ENCODE measurements around the gene ALAS2.

DNA sequence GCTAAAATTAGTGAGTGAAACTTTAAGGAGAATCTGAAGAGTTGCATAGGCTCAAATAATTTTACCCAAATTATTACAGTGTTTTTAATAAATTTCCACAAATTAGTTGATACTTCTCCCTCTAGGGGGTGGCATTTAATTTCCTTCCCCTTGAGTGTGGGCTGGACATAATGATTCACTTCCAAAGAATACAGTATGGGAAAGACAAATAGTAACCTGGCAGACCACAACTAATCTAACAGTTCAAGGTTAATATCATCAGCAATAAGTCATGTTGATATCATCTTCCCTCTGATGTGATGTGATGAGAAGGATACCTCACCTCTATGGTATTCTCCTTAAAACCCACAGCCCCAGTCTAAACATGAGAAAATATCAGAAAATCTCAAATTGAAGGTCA, 52.3 kb downstream of the ALAS2 start:
- TF ChIP-seq, protein P1, sequence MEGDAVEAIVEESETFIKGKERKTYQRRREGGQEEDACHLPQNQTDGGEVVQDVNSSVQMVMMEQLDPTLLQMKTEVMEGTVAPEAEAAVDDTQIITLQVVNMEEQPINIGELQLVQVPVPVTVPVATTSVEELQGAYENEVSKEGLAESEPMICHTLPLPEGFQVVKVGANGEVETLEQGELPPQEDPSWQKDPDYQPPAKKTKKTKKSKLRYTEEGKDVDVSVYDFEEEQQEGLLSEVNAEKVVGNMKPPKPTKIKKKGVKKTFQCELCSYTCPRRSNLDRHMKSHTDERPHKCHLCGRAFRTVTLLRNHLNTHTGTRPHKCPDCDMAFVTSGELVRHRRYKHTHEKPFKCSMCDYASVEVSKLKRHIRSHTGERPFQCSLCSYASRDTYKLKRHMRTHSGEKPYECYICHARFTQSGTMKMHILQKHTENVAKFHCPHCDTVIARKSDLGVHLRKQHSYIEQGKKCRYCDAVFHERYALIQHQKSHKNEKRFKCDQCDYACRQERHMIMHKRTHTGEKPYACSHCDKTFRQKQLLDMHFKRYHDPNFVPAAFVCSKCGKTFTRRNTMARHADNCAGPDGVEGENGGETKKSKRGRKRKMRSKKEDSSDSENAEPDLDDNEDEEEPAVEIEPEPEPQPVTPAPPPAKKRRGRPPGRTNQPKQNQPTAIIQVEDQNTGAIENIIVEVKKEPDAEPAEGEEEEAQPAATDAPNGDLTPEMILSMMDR (IDR thresholded peaks at IDR 0.05) = no peak
- TF ChIP-seq POLR2AphosphoS5 (IDR thresholded peaks at IDR 0.05) (no peak), POLR2A (IDR thresholded peaks at IDR 0.05) (no peak)

All from prostate gland (tissue), 2 donors.